ENCODE results near the gene GLIS1. TPM values are rescaled to one million over a fixed set of nuclear protein-coding genes. Genes with fewer than 3 reads are reported as not detected.

Gene GLIS1
- total and polyA plus RNA-seq, 2 donors, result 0.42 to 2.0 TPM

- WGBS, result 88% methylated on average over 20 of the region's 20 CpGs
- H3K36me3 ChIP-seq (ENCODE audit: insufficient read depth), result no peaks in the 10 kb centered on the region
- no peak overlapping the region for H3K4me3 ChIP-seq (ENCODE audit: low read depth, low read length)
- no peak for DNase-seq (ENCODE audit: extremely low spot score)
- H3K4me1 ChIP-seq (ENCODE audit: insufficient read depth), result no peaks in the 10 kb centered on the region
- H3K27ac ChIP-seq (ENCODE audit: low read depth), result no peak overlapping the region
Observed at GRCh38 chr1:53499257-53500203, 239.4 kb downstream of the GLIS1 start.

- no peaks in the 10 kb centered on the region for H3K4me1 ChIP-seq (ENCODE audit: insufficient read depth)
- no peak overlapping the region for H3K4me3 ChIP-seq (ENCODE audit: low read depth, low read length)
- no peaks in the 10 kb centered on the region for H3K36me3 ChIP-seq (ENCODE audit: insufficient read depth)
- no peak for DNase-seq (ENCODE audit: extremely low spot score)
- 70% methylated on average over 9 of the region's 9 CpGs for WGBS
- H3K27ac ChIP-seq (ENCODE audit: low read depth), result no peak overlapping the region
Observed at GRCh38 chr1:53498555-53499131, 240.3 kb downstream of the GLIS1 start.

DNA sequence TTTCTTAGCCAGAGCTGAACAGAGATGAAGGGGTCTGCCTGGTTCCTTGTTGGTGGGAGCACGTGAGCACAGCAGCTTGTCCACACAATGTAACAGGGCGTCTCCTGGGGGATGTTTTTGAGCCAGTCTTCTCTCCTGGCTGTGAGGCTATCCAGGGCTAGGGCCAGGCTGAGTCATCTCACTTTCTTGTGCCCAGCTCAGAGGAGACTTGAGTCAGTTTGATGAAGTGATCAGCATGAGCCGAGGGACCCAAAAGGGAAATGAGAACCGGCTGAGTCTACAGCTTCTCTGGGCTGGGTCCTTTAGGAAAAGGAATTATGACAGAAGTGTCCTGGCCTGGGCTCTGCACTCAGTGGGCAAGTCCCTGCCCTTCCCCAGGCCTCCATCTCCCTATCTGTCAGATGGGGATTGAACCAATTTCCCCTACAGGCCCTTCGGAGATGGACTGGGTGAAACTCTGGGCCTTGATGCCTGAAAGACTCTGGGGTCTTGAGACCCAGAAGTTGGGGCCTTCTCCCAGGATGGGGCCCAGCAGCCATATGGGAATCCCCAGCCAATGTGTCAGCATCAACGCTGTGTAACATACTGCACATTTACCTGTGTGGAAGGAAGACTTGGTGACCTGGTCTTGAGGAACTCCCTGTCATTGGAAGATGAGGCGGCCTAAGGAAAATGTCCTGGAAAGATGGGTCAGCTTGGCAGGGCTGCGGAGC is 243.2 kb downstream of the GLIS1 start:
- H3K27ac ChIP-seq (ENCODE audit: low read depth), result no peak overlapping the region
- no peaks in the 10 kb centered on the region for H3K4me1 ChIP-seq (ENCODE audit: insufficient read depth)
- no peak overlapping the region for H3K4me3 ChIP-seq (ENCODE audit: low read depth, low read length)
- 95% methylated on average over 8 of the region's 8 CpGs for WGBS
- no peak for DNase-seq (ENCODE audit: extremely low spot score)
- no peaks in the 10 kb centered on the region for H3K36me3 ChIP-seq (ENCODE audit: insufficient read depth)

DNA sequence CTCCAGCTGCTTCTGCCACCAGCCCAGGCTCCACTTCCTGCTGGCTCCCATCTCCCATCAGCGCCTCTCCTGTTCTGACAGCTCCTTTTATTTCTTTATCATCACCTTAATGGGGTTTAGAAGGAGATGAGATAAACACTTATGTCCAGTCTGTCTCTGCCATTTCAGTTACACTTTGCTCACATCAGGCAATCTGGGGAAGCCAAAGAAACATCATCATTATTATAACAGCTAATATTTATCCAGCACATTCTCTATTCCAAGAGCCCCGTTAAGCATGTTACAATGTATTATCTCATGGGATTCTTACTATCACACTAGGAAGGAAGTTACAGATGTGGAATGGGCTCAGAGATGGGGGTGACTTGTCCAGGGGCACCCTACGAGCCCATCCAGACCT is 248.6 kb downstream of the GLIS1 start:
- Histone ChIP-seq H3K27ac (ENCODE audit: low read depth) (no peak overlapping the region), H3K36me3 (ENCODE audit: insufficient read depth) (no peaks in the 10 kb centered on the region), H3K4me3 (ENCODE audit: low read depth, low read length) (no peak overlapping the region), H3K4me1 (ENCODE audit: insufficient read depth) (no peaks in the 10 kb centered on the region)
- no peak for DNase-seq (ENCODE audit: extremely low spot score)
- WGBS, result 31% methylated on average over 3 of the region's 3 CpGs

- Histone ChIP-seq H3K27ac (ENCODE audit: low read depth) (no peak overlapping the region), H3K4me3 (ENCODE audit: low read depth, low read length) (no peak overlapping the region), H3K36me3 (ENCODE audit: insufficient read depth) (no peaks in the 10 kb centered on the region), H3K4me1 (ENCODE audit: insufficient read depth) (no peaks in the 10 kb centered on the region)
- DNase-seq (ENCODE audit: extremely low spot score), result no peak
- WGBS, result 85% methylated on average over 9 of the region's 9 CpGs
Observed at GRCh38 chr1:53486395-53487026, 252.5 kb downstream of the GLIS1 start.

GRCh38 chr1:53485478-53486394 is 253.2 kb downstream of the GLIS1 start:
- Histone ChIP-seq H3K4me1 (ENCODE audit: insufficient read depth) (no peaks in the 10 kb centered on the region), H3K27ac (ENCODE audit: low read depth) (no peak overlapping the region), H3K36me3 (ENCODE audit: insufficient read depth) (no peaks in the 10 kb centered on the region), H3K4me3 (ENCODE audit: low read depth, low read length) (no peak overlapping the region)
- DNase-seq (ENCODE audit: extremely low spot score), result peak; percentile 62
- WGBS, result 27% methylated on average over 27 of the region's 27 CpGs

- no peak overlapping the region for H3K4me3 ChIP-seq (ENCODE audit: low read depth, low read length)
Observed at GRCh38 chr1:53484705-53485477, 254.1 kb downstream of the GLIS1 start.

DNA sequence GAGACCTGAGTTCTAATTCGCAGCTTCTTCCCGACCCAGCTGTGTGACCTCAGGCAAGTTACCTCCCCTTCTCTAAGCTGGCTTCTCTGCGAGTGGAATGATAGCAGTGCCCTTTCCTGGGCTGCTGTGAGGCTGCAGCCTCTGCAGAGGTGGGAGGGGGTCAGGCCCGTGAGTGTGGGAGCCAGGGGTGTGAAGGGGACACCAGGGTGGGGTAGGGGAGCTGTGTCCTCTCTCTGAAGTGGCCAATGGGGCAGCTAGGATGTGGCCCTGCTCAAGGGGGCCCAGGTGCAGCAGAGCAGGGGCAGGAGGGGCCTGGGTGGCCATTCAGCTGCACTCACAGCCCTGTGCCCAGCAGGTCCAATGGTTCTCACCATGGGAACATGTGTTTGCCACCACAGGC is 255.3 kb downstream of the GLIS1 start:
- no peaks in the 10 kb centered on the region for H3K36me3 ChIP-seq (ENCODE audit: insufficient read depth)
- DNase-seq (ENCODE audit: extremely low spot score), result no peak
- WGBS, result 89% methylated on average over 4 of the region's 4 CpGs
- no peaks in the 10 kb centered on the region for H3K4me1 ChIP-seq (ENCODE audit: insufficient read depth)
- no peak overlapping the region for H3K27ac ChIP-seq (ENCODE audit: low read depth)
- no peak overlapping the region for H3K4me3 ChIP-seq (ENCODE audit: low read depth, low read length)

More at GRCh38 chr1:53484705-53485477, 254.1 kb downstream of the GLIS1 start:
- no peak for DNase-seq (ENCODE audit: extremely low spot score)
- Histone ChIP-seq H3K36me3 (ENCODE audit: insufficient read depth) (no peaks in the 10 kb centered on the region), H3K27ac (ENCODE audit: low read depth) (no peak overlapping the region), H3K4me1 (ENCODE audit: insufficient read depth) (no peaks in the 10 kb centered on the region)
- 85% methylated on average over 19 of the region's 19 CpGs for WGBS

DNA sequence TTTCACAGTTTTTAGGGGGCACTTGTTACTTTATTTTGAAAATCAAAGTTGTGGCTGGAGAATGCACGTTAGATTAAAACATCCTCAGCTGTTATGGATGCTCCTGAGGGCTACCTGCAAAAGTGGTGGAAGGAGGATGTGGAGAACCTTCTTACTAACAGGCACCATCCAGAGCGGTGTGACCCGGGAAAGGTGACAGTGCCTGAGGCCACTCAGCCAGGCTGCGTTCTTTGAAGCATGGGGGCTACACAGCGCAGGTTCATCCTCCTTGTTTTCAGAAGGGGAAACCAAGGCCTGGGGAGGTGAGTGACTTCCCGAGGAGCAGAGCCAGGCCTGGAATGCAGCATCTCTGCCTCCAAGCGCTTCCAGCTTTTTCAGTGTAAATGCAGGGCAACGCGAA is 255.8 kb downstream of the GLIS1 start:
- WGBS, result 93% methylated on average over 9 of the region's 9 CpGs

DNA sequence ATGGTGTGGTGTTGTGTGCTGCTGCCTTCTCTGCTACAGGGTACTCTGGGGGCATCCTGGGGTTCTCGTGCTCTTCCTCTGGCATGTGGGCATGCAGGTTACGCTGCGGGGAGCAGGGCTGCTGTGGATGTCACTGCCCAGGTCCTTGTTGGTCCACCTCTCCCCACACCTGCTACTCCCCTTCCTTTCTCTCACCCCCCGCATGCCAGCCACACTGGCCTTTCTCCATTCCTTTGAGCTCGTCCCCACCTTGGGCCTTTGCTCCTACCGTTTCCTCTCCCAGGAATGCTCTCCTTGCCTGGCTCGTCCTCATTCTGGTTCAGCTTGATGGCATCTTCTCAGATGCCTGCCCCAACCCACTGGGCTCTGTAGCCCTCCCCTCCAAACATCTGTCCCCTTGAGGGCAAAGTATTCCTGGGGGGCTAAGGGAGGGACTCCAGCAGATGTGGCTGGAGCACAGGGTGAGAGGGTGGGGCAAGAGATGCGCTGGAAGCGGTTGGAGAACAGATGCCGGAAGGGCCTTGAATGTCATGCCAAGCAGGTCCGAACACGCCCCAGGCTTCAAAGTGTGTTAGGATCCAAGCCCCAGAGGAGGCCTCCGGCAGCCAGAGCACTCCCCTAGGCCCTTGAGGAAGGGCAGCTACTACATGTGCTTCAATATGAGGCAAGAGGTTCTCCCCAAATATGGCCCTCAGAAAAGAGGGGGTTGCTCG is 256.4 kb downstream of the GLIS1 start:
- no peak overlapping the region for H3K27ac ChIP-seq (ENCODE audit: low read depth)
- 88% methylated on average over 14 of the region's 14 CpGs for WGBS
- no peaks in the 10 kb centered on the region for H3K4me1 ChIP-seq (ENCODE audit: insufficient read depth)
- H3K4me3 ChIP-seq (ENCODE audit: low read depth, low read length), result no peak overlapping the region
- H3K36me3 ChIP-seq (ENCODE audit: insufficient read depth), result no peaks in the 10 kb centered on the region
- DNase-seq (ENCODE audit: extremely low spot score), result no peak

More for the DNA sequence above, 255.8 kb downstream of the GLIS1 start:
- Histone ChIP-seq H3K27ac (ENCODE audit: low read depth) (no peak overlapping the region), H3K4me1 (ENCODE audit: insufficient read depth) (no peaks in the 10 kb centered on the region), H3K4me3 (ENCODE audit: low read depth, low read length) (no peak overlapping the region), H3K36me3 (ENCODE audit: insufficient read depth) (no peaks in the 10 kb centered on the region)
- no peak for DNase-seq (ENCODE audit: extremely low spot score)

DNA sequence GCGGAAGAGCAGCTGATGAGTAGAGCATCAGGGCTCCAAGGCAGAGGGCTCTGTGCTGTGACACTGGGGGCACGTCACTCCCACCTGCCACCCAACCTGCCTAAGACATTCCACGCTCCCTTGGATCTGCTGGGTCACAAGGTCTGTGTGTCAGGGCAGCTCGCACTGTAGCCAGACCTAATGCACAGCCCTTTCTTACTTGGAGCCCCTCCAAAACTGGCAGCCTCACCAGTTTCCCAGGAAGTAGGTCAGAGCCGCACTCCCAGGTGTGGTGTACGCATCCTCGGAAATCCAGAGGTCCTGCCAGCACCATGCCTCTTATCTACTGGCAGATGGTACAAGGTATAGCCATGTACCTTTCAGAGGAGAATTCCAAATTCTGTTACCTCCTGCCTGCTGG is 257.5 kb downstream of the GLIS1 start:
- H3K4me3 ChIP-seq (ENCODE audit: low read depth, low read length), result no peak overlapping the region
- 94% methylated on average over 7 of the region's 7 CpGs for WGBS
- no peaks in the 10 kb centered on the region for H3K4me1 ChIP-seq (ENCODE audit: insufficient read depth)
- H3K27ac ChIP-seq (ENCODE audit: low read depth), result no peak overlapping the region
- H3K36me3 ChIP-seq (ENCODE audit: insufficient read depth), result no peaks in the 10 kb centered on the region
- no peak for DNase-seq (ENCODE audit: extremely low spot score)

GRCh38 chr1:53480678-53481077 is 258.3 kb downstream of the GLIS1 start:
- H3K36me3 ChIP-seq (ENCODE audit: insufficient read depth), result no peaks in the 10 kb centered on the region
- 90% methylated on average over 11 of the region's 11 CpGs for WGBS
- DNase-seq (ENCODE audit: extremely low spot score), result no peak
- no peak overlapping the region for H3K27ac ChIP-seq (ENCODE audit: low read depth)
- no peaks in the 10 kb centered on the region for H3K4me1 ChIP-seq (ENCODE audit: insufficient read depth)
- H3K4me3 ChIP-seq (ENCODE audit: low read depth, low read length), result no peak overlapping the region
